ENCODE results near the gene TRAPPC2.

TRAPPC2 gene

DNA sequence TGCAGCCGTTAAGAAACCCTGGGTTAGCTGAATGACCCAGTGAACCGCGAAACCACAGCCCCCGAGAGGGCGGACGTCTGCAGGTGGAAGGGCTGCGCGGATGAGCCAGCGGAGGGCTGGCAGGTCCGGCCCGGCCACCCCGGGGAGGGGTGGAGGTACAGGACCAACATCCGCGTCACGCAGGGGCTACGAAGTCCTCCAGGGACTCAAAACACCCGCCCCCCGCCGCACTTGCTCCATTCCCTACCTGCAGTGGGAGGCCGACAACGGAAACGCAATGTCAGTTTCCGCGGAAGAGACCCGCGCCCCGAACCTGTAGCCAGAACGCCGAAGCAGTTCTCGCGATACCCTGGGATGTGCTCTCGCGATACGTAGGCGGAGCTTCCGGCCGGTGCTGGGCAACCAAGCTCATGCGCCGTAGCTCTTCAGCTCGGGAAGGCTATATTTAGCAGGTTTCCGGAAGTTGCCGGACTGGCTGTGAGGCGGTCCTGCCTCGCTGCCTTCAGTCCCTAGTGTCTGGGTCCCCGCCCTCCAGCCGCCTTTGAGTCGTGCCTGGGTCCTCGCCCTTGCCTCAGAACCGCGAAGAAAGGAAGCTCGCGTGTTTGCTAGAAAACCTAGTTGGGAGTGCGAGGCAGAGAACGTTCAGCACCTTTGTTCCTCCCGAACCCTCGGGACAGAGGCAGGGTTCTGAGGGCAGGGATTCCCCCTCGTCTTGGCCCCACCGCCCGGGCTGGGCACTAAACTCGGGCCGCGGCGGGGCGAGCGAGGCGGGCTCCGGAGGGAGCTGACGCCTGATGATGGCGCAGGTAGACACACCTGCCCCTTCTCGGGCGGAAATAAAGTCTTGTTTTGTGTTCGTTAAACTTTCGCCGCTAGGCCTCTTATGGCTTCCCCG lies at the start of gene TRAPPC2, which contains the start of gene OFD1:
TSS of gene TRAPPC2 (minus strand) at position 343 of the 895 bp plus-strand sequence. CDS start 14,657 bp downstream, outside the sequence.
TSS of gene OFD1 (plus strand) at position 471 of the 895 bp plus-strand sequence. CDS start at position 795, 324 bp downstream.
- H2AFZ ChIP-seq (ENCODE audit: low read length, unreplicated experiment), result peak within 1 kb of the TSS; percentile 92
- peak within 1 kb of the TSS; percentile 98 for H3K4me3 ChIP-seq (ENCODE audit: low read depth, low read length)
- H3K27me3 ChIP-seq (ENCODE audit: insufficient read depth, low read length), result no peaks in the 10 kb centered on the region
- peak within 1 kb of the TSS; percentile 73 for H3K27ac ChIP-seq (ENCODE audit: low read depth, low read length)
- H3K79me2 ChIP-seq (ENCODE audit: control insufficient read depth, insufficient read depth, low read length, unreplicated experiment), result peaks cover 34% of the 10 kb centered on the region
- H3K36me3 ChIP-seq (ENCODE audit: insufficient read depth, low read length), result peaks cover 7% of the 10 kb centered on the region
- H3K4me1 ChIP-seq (ENCODE audit: control insufficient read depth, insufficient read depth, low read length, unreplicated experiment), result peaks cover 22% of the 10 kb centered on the region

DNA sequence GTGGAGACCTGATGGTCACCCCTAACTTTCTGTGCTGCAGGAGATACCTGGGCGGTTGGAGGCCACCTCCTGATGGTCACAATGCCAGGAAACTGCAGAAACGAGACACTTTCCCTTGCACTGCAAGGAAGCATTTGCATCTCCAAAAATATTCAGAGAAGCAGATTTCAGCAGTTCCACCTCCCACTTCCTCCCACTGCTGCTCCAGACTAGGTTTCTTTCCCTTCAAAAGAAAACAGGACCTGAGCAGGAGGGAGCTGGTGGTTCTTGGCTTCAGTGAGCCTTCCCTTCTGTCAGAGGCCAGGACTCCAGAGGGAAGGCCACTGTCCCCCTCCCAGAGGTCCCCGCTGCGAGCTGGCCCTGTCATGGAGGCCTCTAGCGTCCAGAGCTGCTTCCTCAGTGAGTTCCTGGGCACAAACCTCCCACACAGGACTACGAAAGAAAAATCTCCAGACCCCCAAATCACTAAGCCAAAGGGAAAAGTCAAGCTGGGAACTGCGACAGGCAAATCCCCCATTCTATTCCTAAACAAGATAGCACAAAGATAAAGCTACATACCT lies 46.5 kb upstream of the TRAPPC2 start:
- Histone ChIP-seq H3K27ac (ENCODE audit: low read depth, low read length) (no peak overlapping the region), H2AFZ (ENCODE audit: low read length, unreplicated experiment) (no peak overlapping the region), H3K4me3 (ENCODE audit: low read depth, low read length) (no peak overlapping the region), H3K4me1 (ENCODE audit: control insufficient read depth, insufficient read depth, low read length, unreplicated experiment) (peaks cover 6% of the 10 kb centered on the region), H3K79me2 (ENCODE audit: control insufficient read depth, insufficient read depth, low read length, unreplicated experiment) (no peaks in the 10 kb centered on the region), H3K36me3 (ENCODE audit: insufficient read depth, low read length) (0 out of 2 replicates have a peak, but pooled peaks cover under 1% of the 10 kb centered on the region), H3K27me3 (ENCODE audit: insufficient read depth, low read length) (no peaks in the 10 kb centered on the region)

DNA sequence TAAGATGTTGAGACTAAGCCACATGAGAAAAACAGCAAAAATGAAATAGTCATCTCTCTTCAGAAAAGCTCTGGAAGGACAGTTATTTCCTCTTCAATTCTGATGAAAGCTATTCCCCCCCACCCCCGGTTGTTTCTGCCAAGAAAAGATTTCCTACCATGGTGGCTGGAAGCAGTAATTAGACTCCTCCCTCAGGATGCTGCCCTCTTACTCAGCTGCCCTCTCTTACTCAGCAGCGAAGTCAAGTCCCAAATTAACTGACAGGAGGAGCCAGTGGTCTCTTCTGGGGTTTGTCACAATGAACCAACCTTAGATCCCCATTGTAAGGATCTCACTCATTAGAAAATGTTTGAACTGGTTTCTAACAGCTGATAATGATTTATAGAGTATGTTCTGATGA lies 44.5 kb upstream of the TRAPPC2 start:
- peaks cover 9% of the 10 kb centered on the region; the same call in 1 of the 2 replicates for H3K36me3 ChIP-seq (ENCODE audit: insufficient read depth, low read length)
- H2AFZ ChIP-seq (ENCODE audit: low read length, unreplicated experiment), result no peak overlapping the region
- no peak overlapping the region for H3K27ac ChIP-seq (ENCODE audit: low read depth, low read length)
- H3K27me3 ChIP-seq (ENCODE audit: insufficient read depth, low read length), result no peaks in the 10 kb centered on the region
- peaks cover 6% of the 10 kb centered on the region for H3K4me1 ChIP-seq (ENCODE audit: control insufficient read depth, insufficient read depth, low read length, unreplicated experiment)
- no peaks in the 10 kb centered on the region for H3K79me2 ChIP-seq (ENCODE audit: control insufficient read depth, insufficient read depth, low read length, unreplicated experiment)
- no peak overlapping the region for H3K4me3 ChIP-seq (ENCODE audit: low read depth, low read length)

DNA sequence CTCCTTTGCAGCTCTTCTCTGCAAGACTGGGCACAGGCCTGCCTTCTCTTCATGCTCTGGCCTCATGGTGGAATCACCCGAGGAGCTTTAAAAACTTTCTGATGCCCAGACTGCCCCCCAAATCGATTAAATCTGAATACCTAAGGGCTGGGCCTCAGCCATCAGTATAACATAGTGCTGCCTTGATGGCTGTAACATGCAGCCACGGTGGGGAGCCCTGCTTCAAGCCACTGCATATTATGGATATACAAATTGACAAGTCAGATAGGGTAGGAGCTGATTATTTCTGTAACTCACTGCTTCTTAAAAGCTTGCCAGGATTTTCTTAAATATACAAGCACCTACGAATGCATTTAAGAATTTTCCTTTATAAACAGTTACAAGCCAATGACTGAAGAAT lies 42.0 kb upstream of the TRAPPC2 start:
- no peak overlapping the region for H3K27ac ChIP-seq (ENCODE audit: low read depth, low read length)
- no peak overlapping the region for H3K4me3 ChIP-seq (ENCODE audit: low read depth, low read length)
- no peaks in the 10 kb centered on the region for H3K27me3 ChIP-seq (ENCODE audit: insufficient read depth, low read length)
- H3K4me1 ChIP-seq (ENCODE audit: control insufficient read depth, insufficient read depth, low read length, unreplicated experiment), result peaks cover 6% of the 10 kb centered on the region
- peaks cover 9% of the 10 kb centered on the region; the same call in 1 of the 2 replicates for H3K36me3 ChIP-seq (ENCODE audit: insufficient read depth, low read length)
- H3K79me2 ChIP-seq (ENCODE audit: control insufficient read depth, insufficient read depth, low read length, unreplicated experiment), result no peaks in the 10 kb centered on the region
- H2AFZ ChIP-seq (ENCODE audit: low read length, unreplicated experiment), result no peak overlapping the region

DNA sequence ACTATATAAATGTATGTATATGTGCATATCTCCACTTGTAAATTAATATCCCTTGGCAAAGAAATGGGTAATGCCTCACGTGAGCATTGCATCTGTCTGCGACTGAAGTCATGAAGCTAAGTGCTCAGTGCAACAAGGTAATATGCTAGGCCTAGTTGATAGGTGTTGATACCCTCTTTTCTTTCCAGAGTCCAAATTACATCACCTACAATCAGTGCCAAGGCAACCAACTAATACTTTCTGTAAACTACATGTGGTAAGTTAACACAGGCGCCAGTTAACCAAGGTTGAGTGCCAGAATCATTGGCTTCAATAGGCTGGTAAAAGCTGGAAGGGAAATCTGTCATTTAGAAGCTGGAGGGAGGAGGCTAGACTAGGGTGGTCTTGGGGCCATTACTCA lies 41.4 kb upstream of the TRAPPC2 start:
- Histone ChIP-seq H3K4me3 (ENCODE audit: low read depth, low read length) (no peak overlapping the region), H3K79me2 (ENCODE audit: control insufficient read depth, insufficient read depth, low read length, unreplicated experiment) (no peaks in the 10 kb centered on the region), H3K27me3 (ENCODE audit: insufficient read depth, low read length) (no peaks in the 10 kb centered on the region), H3K4me1 (ENCODE audit: control insufficient read depth, insufficient read depth, low read length, unreplicated experiment) (peaks cover 6% of the 10 kb centered on the region), H3K36me3 (ENCODE audit: insufficient read depth, low read length) (peaks cover 9% of the 10 kb centered on the region; the same call in 1 of the 2 replicates), H3K27ac (ENCODE audit: low read depth, low read length) (no peak overlapping the region), H2AFZ (ENCODE audit: low read length, unreplicated experiment) (no peak overlapping the region)

- H2AFZ ChIP-seq (ENCODE audit: low read length, unreplicated experiment), result no peak overlapping the region
- H3K27ac ChIP-seq (ENCODE audit: low read depth, low read length), result no peak overlapping the region
- peaks cover 13% of the 10 kb centered on the region for H3K36me3 ChIP-seq (ENCODE audit: insufficient read depth, low read length)
- no peaks in the 10 kb centered on the region for H3K79me2 ChIP-seq (ENCODE audit: control insufficient read depth, insufficient read depth, low read length, unreplicated experiment)
- H3K27me3 ChIP-seq (ENCODE audit: insufficient read depth, low read length), result no peaks in the 10 kb centered on the region
- H3K4me1 ChIP-seq (ENCODE audit: control insufficient read depth, insufficient read depth, low read length, unreplicated experiment), result peaks cover 6% of the 10 kb centered on the region
- no peak overlapping the region for H3K4me3 ChIP-seq (ENCODE audit: low read depth, low read length)
Observed at GRCh38 chrX:13774696-13775095, 40.3 kb upstream of the TRAPPC2 start.

DNA sequence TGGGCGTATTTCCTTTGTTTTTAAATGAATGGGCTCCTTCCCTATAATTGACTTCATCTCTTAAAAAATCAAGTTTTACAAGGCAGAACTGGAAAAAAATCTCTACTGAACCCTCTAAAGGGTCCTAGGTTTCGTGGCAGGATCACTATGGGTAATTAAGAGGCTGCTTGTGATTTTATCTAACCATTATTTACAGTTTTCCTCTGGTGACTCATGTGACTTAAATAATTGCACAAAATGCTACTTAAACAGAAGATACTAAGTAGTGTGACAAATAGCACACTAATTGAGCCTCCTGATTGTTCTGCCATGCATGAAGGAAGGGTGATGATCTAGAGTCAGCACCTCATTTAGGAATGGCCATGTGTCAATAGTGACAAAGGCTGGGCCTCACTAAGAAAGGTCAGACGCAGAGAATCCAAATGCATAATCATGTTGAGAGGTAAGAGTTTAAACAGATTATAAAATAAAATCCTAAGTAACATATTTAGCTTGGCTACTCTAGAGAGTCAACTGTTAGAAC lies 35.7 kb upstream of the TRAPPC2 start:
- H3K79me2 ChIP-seq (ENCODE audit: control insufficient read depth, insufficient read depth, low read length, unreplicated experiment), result no peaks in the 10 kb centered on the region
- H3K36me3 ChIP-seq (ENCODE audit: insufficient read depth, low read length), result peaks cover 13% of the 10 kb centered on the region
- no peaks in the 10 kb centered on the region for H3K27me3 ChIP-seq (ENCODE audit: insufficient read depth, low read length)
- H3K27ac ChIP-seq (ENCODE audit: low read depth, low read length), result no peak overlapping the region
- no peaks in the 10 kb centered on the region for H3K4me1 ChIP-seq (ENCODE audit: control insufficient read depth, insufficient read depth, low read length, unreplicated experiment)
- no peak overlapping the region for H3K4me3 ChIP-seq (ENCODE audit: low read depth, low read length)
- H2AFZ ChIP-seq (ENCODE audit: low read length, unreplicated experiment), result no peak overlapping the region

DNA sequence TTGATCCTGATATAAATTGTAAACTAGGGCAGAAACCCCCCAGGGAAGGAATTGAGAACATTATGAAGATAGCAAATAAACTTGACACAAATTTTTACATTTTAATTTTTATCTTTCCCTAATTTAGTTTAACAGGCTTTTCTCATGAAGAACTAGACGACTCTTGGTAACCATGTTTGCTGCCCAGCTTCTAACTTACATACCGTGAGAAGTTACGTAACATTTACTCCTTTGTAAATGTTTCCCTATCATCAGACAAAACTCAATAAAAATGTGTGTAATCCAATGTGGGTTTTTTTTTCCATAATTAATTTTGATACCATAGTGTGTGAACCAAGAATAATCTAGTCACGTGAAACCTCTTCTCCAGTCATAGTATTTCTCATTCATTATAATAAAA lies 34.5 kb upstream of the TRAPPC2 start:
- H3K27me3 ChIP-seq (ENCODE audit: insufficient read depth, low read length), result no peaks in the 10 kb centered on the region
- peaks cover 8% of the 10 kb centered on the region for H3K36me3 ChIP-seq (ENCODE audit: insufficient read depth, low read length)
- no peaks in the 10 kb centered on the region for H3K4me1 ChIP-seq (ENCODE audit: control insufficient read depth, insufficient read depth, low read length, unreplicated experiment)
- H2AFZ ChIP-seq (ENCODE audit: low read length, unreplicated experiment), result no peak overlapping the region
- no peaks in the 10 kb centered on the region for H3K79me2 ChIP-seq (ENCODE audit: control insufficient read depth, insufficient read depth, low read length, unreplicated experiment)
- H3K4me3 ChIP-seq (ENCODE audit: low read depth, low read length), result no peak overlapping the region
- H3K27ac ChIP-seq (ENCODE audit: low read depth, low read length), result no peak overlapping the region

GRCh38 chrX:13764765-13765164 lies 30.3 kb upstream of the TRAPPC2 start:
- peaks cover 8% of the 10 kb centered on the region for H3K36me3 ChIP-seq (ENCODE audit: insufficient read depth, low read length)

DNA sequence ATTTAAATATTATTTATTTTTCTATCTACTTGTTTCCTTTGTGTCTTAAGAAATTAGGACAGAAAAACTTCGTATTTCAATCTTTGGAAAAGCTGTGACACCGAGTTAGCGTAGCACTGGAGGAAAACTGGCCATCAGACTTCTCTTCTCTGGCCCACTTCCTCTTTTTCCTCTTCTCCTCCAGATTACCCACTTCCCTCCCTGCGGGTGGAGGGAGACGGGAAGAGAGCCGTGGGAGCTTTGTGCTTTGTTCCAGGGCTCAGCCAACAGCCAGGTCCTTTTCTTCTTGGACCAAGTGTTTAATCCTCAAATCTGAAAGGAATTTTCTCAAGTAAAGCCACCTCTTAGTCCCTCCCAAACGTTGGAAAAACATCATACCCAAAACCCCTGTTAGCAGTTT lies 29.9 kb upstream of the TRAPPC2 start:
- Histone ChIP-seq H2AFZ (ENCODE audit: low read length, unreplicated experiment) (no peak overlapping the region), H3K4me1 (ENCODE audit: control insufficient read depth, insufficient read depth, low read length, unreplicated experiment) (no peaks in the 10 kb centered on the region), H3K27ac (ENCODE audit: low read depth, low read length) (no peak overlapping the region), H3K36me3 (ENCODE audit: insufficient read depth, low read length) (peaks cover 4% of the 10 kb centered on the region), H3K4me3 (ENCODE audit: low read depth, low read length) (no peak overlapping the region), H3K27me3 (ENCODE audit: insufficient read depth, low read length) (no peaks in the 10 kb centered on the region), H3K79me2 (ENCODE audit: control insufficient read depth, insufficient read depth, low read length, unreplicated experiment) (no peaks in the 10 kb centered on the region)

More at GRCh38 chrX:13764765-13765164, 30.3 kb upstream of the TRAPPC2 start:
- no peak overlapping the region for H3K27ac ChIP-seq (ENCODE audit: low read depth, low read length)
- H3K79me2 ChIP-seq (ENCODE audit: control insufficient read depth, insufficient read depth, low read length, unreplicated experiment), result no peaks in the 10 kb centered on the region
- no peaks in the 10 kb centered on the region for H3K27me3 ChIP-seq (ENCODE audit: insufficient read depth, low read length)
- H2AFZ ChIP-seq (ENCODE audit: low read length, unreplicated experiment), result no peak overlapping the region
- H3K4me1 ChIP-seq (ENCODE audit: control insufficient read depth, insufficient read depth, low read length, unreplicated experiment), result no peaks in the 10 kb centered on the region
- no peak overlapping the region for H3K4me3 ChIP-seq (ENCODE audit: low read depth, low read length)

All from ACC112 (cell line).